H1 (cell line): ENCODE measurements around the gene SPATS2L. TPM values are rescaled to one million over a fixed set of nuclear protein-coding genes. Genes with fewer than 3 reads are reported as not detected.

Source experiments
- CTCF ChIA-PET: fragments of 300-600 bp; sonication (Branson Sonifier 250); formaldehyde crosslinking; loops from one replicate; lab custom pipeline; 2021; ENCODE audit not compliant: partially characterized antibody; lab: Charles Lee
- POLR2A ChIA-PET: fragments of 300-600 bp; sonication (Branson Sonifier 250); formaldehyde crosslinking; loops from one replicate; lab custom pipeline; 2021; ENCODE audit warnings: inconsistent platforms; ENCODE audit not compliant: partially characterized antibody; lab: Charles Lee
- DNase-seq, 2 experiments: peaks; one replicate each; pipeline versions ENCODE4 v3.0.0 to v3.0.0-alpha.2; 2010 to 2022; ENCODE audit warnings: low spot score in 2 of 2, low read depth in 1 of 2, mixed read lengths in 1 of 2
- FAIRE-seq: peaks from 2 replicates; lab custom pipeline; 2011; peaks lifted over from hg19 to GRCh38; lab: Jason Lieb, UNC
- H2AFZ ChIP-seq: 2 replicates; pipeline ENCODE4 v1.8.1; 2012; ENCODE audit warnings: low read length, inconsistent platforms
- H2AK5ac ChIP-seq: 2 replicates; pipeline ENCODE4 v1.6.1; 2013; ENCODE audit warnings: low read depth, low read length
- H2BK120ac ChIP-seq: replicated peaks from 2 replicates; pipeline ENCODE3; 2013; ENCODE audit warnings: low read depth, low read length, inconsistent platforms
- H2BK12ac ChIP-seq: 2 replicates; pipeline ENCODE4 v1.6.1; 2013; ENCODE audit warnings: low read depth, low read length
- H2BK15ac ChIP-seq: 2 replicates; pipeline ENCODE4 v1.6.1; 2013; ENCODE audit warnings: low read length
- H2BK20ac ChIP-seq: 2 replicates; pipeline ENCODE4 v1.6.1; 2013; ENCODE audit warnings: low read length
- H2BK5ac ChIP-seq: 2 replicates; pipeline ENCODE4 v1.6.1; 2013; ENCODE audit warnings: low read depth, low read length
- H3K14ac ChIP-seq: 2 replicates; pipeline ENCODE4 v1.6.1; 2013; ENCODE audit warnings: inconsistent platforms; ENCODE audit not compliant: insufficient read length
- H3K18ac ChIP-seq: 2 replicates; pipeline ENCODE4 v1.6.1; 2013; ENCODE audit warnings: low read length; ENCODE audit errors: extremely low read depth
- H3K23ac ChIP-seq: 2 replicates; pipeline ENCODE4 v1.6.1; 2013; ENCODE audit warnings: inconsistent platforms; ENCODE audit not compliant: insufficient read length
- H3K23me2 ChIP-seq: 2 replicates; pipeline ENCODE4 v1.6.1; 2013; ENCODE audit warnings: low read depth, low read length
- H3K27ac ChIP-seq: 2 replicates; pipeline ENCODE4 v1.6.1; 2011; ENCODE audit warnings: low read depth, low read length, inconsistent platforms
- H3K27me3 ChIP-seq, 4 experiments: replicated peaks in 1 of 4; 1 replicate in 1 of 4; 2 replicates in 3 of 4; pipeline versions ENCODE4 v1.6.1 to v1.8.1; 2011 to 2013; ENCODE audit warnings: low read length in 3 of 4, mild to moderate bottlenecking in 3 of 4, inconsistent platforms in 2 of 4, mixed read lengths in 2 of 4, moderate library complexity in 1 of 4; ENCODE audit not compliant: control insufficient read depth in 3 of 4, insufficient read depth in 3 of 4; ENCODE audit errors: extremely low read depth in 1 of 4
- H3K36me3 ChIP-seq, 4 experiments: 2 replicates each; pipeline versions ENCODE4 v1.6.1 to v1.8.1; 2011 to 2013; ENCODE audit warnings: mild to moderate bottlenecking in 4 of 4, low read length in 3 of 4, moderate library complexity in 2 of 4, control low read depth in 1 of 4, inconsistent platforms in 1 of 4; ENCODE audit not compliant: insufficient read depth in 4 of 4, control insufficient read depth in 2 of 4
- H3K4ac ChIP-seq: replicated peaks from 2 replicates; pipeline ENCODE3; 2013; ENCODE audit warnings: low read length, low read depth, mixed read lengths, inconsistent platforms; ENCODE audit not compliant: insufficient read length
- H3K4me1 ChIP-seq, 4 experiments: replicated peaks in 1 of 4; 1 replicate in 1 of 4; 2 replicates in 3 of 4; pipeline versions ENCODE4 v1.6.1 to v1.8.1; 2011 to 2013; ENCODE audit warnings: low read length in 3 of 4, inconsistent platforms in 2 of 4, mixed read lengths in 1 of 4; ENCODE audit not compliant: insufficient read depth in 4 of 4, control insufficient read depth in 3 of 4
- H3K4me2 ChIP-seq, 2 experiments: 2 replicates each; pipeline versions ENCODE4 v1.6.1 to v1.8.1; 2011 to 2013; ENCODE audit warnings: low read depth in 2 of 2, low read length in 2 of 2, control low read depth in 1 of 2, inconsistent platforms in 1 of 2, mild to moderate bottlenecking in 1 of 2; ENCODE audit not compliant: insufficient read depth in 1 of 2
- H3K4me3 ChIP-seq, 4 experiments: fragments of 200-600, 300-600 bp in 1 of 4; sonication (generic), shearing (Covaris generic), sonication (Bioruptor Twin) in 1 of 4; 2 replicates each; pipeline versions ENCODE4 v1.5.1 to v1.8.1; 2011 to 2016; ENCODE audit warnings: low read length in 4 of 4, low read depth in 3 of 4, control low read depth in 2 of 4, inconsistent platforms in 2 of 4, mild to moderate bottlenecking in 2 of 4, mixed read lengths in 1 of 4, moderate library complexity in 1 of 4; ENCODE audit not compliant: insufficient read depth in 2 of 4; ENCODE audit errors: extremely low read depth in 1 of 4
- H3K56ac ChIP-seq: replicated peaks from 2 replicates; pipeline ENCODE3; 2013; ENCODE audit warnings: low read depth, mild to moderate bottlenecking, mixed read lengths, low read length, inconsistent platforms; ENCODE audit not compliant: insufficient read length
- H3K79me1 ChIP-seq: 2 replicates; pipeline ENCODE4 v1.6.1; 2013; ENCODE audit warnings: low read depth, low read length, control low read depth
- H3K79me2 ChIP-seq, 2 experiments: 2 replicates each; pipeline versions ENCODE4 v1.6.1 to v1.8.1; 2012 to 2013; ENCODE audit warnings: low read length in 2 of 2, mild to moderate bottlenecking in 2 of 2, inconsistent platforms in 1 of 2; ENCODE audit not compliant: insufficient read depth in 2 of 2, control insufficient read depth in 1 of 2
- H3K9ac ChIP-seq, 4 experiments: replicated peaks in 1 of 4; 1 replicate in 1 of 4; 2 replicates in 3 of 4; pipeline versions ENCODE4 v1.6.1 to v1.8.1; 2011 to 2013; ENCODE audit warnings: low read depth in 3 of 4, low read length in 3 of 4, control low read depth in 2 of 4, mild to moderate bottlenecking in 2 of 4, moderate library complexity in 2 of 4, inconsistent platforms in 1 of 4; ENCODE audit errors: extremely low read depth in 1 of 4
- H3K9me3 ChIP-seq, 2 experiments: 2 replicates each; pipeline versions ENCODE4 v1.6.1 to v1.8.1; 2012 to 2013; ENCODE audit warnings: mild to moderate bottlenecking in 2 of 2, moderate library complexity in 2 of 2, control low read depth in 1 of 2, inconsistent platforms in 1 of 2, low read depth in 1 of 2, low read length in 1 of 2, mixed read lengths in 1 of 2; ENCODE audit not compliant: insufficient read depth in 2 of 2
- H4K20me1 ChIP-seq, 2 experiments: replicated peaks in 1 of 2; 2 replicates each; pipeline versions ENCODE3 to v1.8.1; 2011 to 2013; ENCODE audit warnings: inconsistent platforms in 2 of 2, low read length in 2 of 2, mild to moderate bottlenecking in 1 of 2; ENCODE audit not compliant: insufficient read depth in 2 of 2, control insufficient read depth in 1 of 2
- H4K5ac ChIP-seq: 2 replicates; pipeline ENCODE4 v1.6.1; 2013; ENCODE audit warnings: low read length, low read depth, mixed read lengths, inconsistent platforms; ENCODE audit not compliant: insufficient read length
- H4K8ac ChIP-seq: 2 replicates; pipeline ENCODE4 v1.8.0; 2013; ENCODE audit warnings: mild to moderate bottlenecking, moderate library complexity, low read length, inconsistent platforms; ENCODE audit not compliant: insufficient read depth; ENCODE audit errors: extremely low read depth
- H4K91ac ChIP-seq: replicated peaks from 2 replicates; pipeline ENCODE3; 2013; ENCODE audit warnings: low read length, mixed read lengths, inconsistent platforms; ENCODE audit not compliant: insufficient read length
- ATF2 ChIP-seq: IDR thresholded peaks from 2 replicates; pipeline ENCODE4 v1.6.1; 2012; ENCODE audit warnings: low read length, inconsistent platforms
- CEBPB ChIP-seq: IDR thresholded peaks from 2 replicates; pipeline ENCODE4 v1.6.1; 2012; ENCODE audit warnings: low read depth, low read length
- CREB1 ChIP-seq: IDR thresholded peaks from 2 replicates; pipeline ENCODE4 v1.6.1; 2012; ENCODE audit warnings: inconsistent platforms
- MAX ChIP-seq: IDR thresholded peaks from 2 replicates; pipeline ENCODE4 v1.6.1; 2012; ENCODE audit warnings: inconsistent platforms
- SP1 ChIP-seq: IDR thresholded peaks from 2 replicates; pipeline ENCODE4 v1.6.1; 2011; ENCODE audit warnings: low read depth, low read length
- WGBS, 2 experiments: shearing (Covaris generic) in 1 of 2; methylation state at CpG; one replicate each; pipeline versions ENCODE4 v1.1.6 to v1.1.7; 2013 to 2015; ENCODE audit warnings: low lambda C conversion rate in 2 of 2, mixed read lengths in 2 of 2, inconsistent platforms in 1 of 2, low coverage in 1 of 2, missing lambda C conversion rate in 1 of 2; ENCODE audit not compliant: insufficient replicate concordance in 2 of 2, insufficient coverage in 1 of 2, insufficient read length in 1 of 2; ENCODE audit errors: extremely low coverage in 1 of 2, missing lambda C conversion rate in 1 of 2; 5-methylcytosine and 5-hydroxymethylcytosine counted together
- polyA plus RNA-seq, 7 experiments: library from polyadenylated mRNA; depleted of rRNA in 3 of 7; stranded (reverse) in 5 of 7; unstranded in 2 of 7; fragments of >200 nt in 5 of 7; fragments of 200-250 nt in 2 of 7; gene quantifications; 1 replicate in 5 of 7; 2 replicates in 1 of 7; 4 replicates in 1 of 7; pipeline versions ENCODE4 v1.2.1 to v1.2.3, GENCODE V29; 2011 to 2013; ENCODE audit warnings: missing spikeins in 2 of 7, mixed read lengths in 2 of 7
- total RNA-seq: library from RNA; stranded (reverse); fragmentation: NEBNext Ultra II Directional; extraction: Animal tissue kit (Norgen Biotek cat#: 25700); gene quantifications from 2 replicates; pipeline ENCODE4 v1.2.1, GENCODE V29; 2021

SPATS2L gene
- total and polyA plus RNA-seq, 2 of the 8 experiments (the other 6 are each of a cell fraction or from before 2014, with no cell fraction given), result 67.3 to 189 TPM

- no peak overlapping the region for H4K8ac ChIP-seq
- H3K27ac ChIP-seq, result no peak overlapping the region
- H2AFZ ChIP-seq, result no peak overlapping the region; the same call in 1 of the 2 replicates
- DNase-seq (no peak), FAIRE-seq (no peak)
- H3K9me3 ChIP-seq, result peaks cover under 1 to 1% of the 10 kb centered on the region in 2 experiments; a peak in 2 of 4 replicates
- H3K4ac ChIP-seq, result no peak overlapping the region
- H3K4me2 ChIP-seq, result no peak overlapping the region
- no peak overlapping the region for H2AK5ac ChIP-seq
- H3K4me1 ChIP-seq, result peaks cover 0 to 4% (median under 1%) of the 10 kb centered on the region in 4 experiments; a peak in 3 of 7 replicates
- ChIA-PET POLR2A (no interaction called here), CTCF (no interaction called here)
- no peak overlapping the region for H4K5ac ChIP-seq
- H3K4me3 ChIP-seq, result no peak overlapping the region
- H4K91ac ChIP-seq, result no peak overlapping the region
- H4K20me1 ChIP-seq, result no peaks in the 10 kb centered on the region
- H2BK5ac ChIP-seq, result no peak overlapping the region
- H3K23me2 ChIP-seq, result no peaks in the 10 kb centered on the region
- H2BK15ac ChIP-seq, result no peak overlapping the region
- no peak overlapping the region for H2BK12ac ChIP-seq
- H3K27me3 ChIP-seq, result no peaks in the 10 kb centered on the region
- no peak overlapping the region for H3K56ac ChIP-seq
- no peak overlapping the region for H2BK120ac ChIP-seq
- H3K18ac ChIP-seq, result no peak overlapping the region
- H3K23ac ChIP-seq, result no peak overlapping the region
- TF ChIP-seq SP1 (no peak), CREB1 (no peak), MAX (no peak), CEBPB (no peak), ATF2 (no peak)
- no peaks in the 10 kb centered on the region for H3K36me3 ChIP-seq
- H3K9ac ChIP-seq, result no peak overlapping the region
- no peak overlapping the region for H2BK20ac ChIP-seq
- WGBS, 2 experiments, result 92% methylated on average over 6 of the region's 6 CpGs; no CpG with 5 or more reads in 1 of the 2 experiments
- H3K79me1 ChIP-seq, result no peaks in the 10 kb centered on the region
- H3K79me2 ChIP-seq, result no peaks in the 10 kb centered on the region
- H3K14ac ChIP-seq, result no peak overlapping the region
Observed at GRCh38 chr2:200257570-200257969, 48.9 kb upstream of the SPATS2L start.
